NT2/D1 (cell line): ENCODE results near the gene TMEM170B.

ENCODE experiments used
- SUZ12 ChIP-seq: IDR thresholded peaks from 2 replicates; pipeline ENCODE4 v1.6.1; 2011; ENCODE audit not compliant: insufficient read length, insufficient read depth; ENCODE audit errors: extremely low read depth
- YY1 ChIP-seq: IDR thresholded peaks from 2 replicates; pipeline ENCODE4 v1.6.1; 2011; ENCODE audit not compliant: insufficient read length, insufficient read depth
- ZNF274 ChIP-seq: IDR thresholded peaks from 2 replicates; pipeline ENCODE4 v1.6.1; 2011; ENCODE audit warnings: mild to moderate bottlenecking, low read depth, low read length

DNA sequence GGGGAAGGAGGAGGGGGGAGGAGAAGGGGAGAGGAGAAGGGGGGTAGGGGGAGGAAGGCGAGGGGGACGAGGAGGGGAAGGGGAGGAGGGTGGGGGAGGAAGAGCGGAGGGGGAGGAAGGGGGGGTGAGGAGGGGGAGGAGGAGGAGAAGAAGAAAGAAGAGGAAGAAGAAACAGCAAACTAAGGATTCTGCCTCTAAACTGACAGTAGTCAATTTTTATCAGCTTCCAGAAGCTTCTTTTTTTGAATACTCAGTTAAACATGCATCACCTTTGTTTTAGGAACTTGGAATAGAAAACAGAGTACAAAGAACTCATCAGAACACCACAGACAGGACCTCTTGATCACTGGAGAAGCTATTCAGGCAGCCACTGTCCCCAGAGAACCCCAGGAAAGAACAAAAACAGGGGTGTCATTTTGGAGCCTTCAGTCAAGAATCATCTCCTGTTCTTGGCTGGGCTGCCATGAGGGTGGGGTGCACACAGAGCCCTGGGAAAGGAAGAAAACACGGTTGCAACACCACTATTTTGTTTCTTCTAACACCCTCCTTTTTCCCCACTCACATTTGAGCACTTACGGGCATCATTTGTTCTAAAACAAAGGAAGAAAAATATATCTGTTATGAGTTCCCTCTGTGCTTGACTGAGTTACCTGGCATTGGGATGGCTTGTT, 67.4 kb downstream of the TMEM170B start:
- no peak for TF ChIP-seq ZNF274
- no peak for TF ChIP-seq YY1
- TF ChIP-seq SUZ12: no peak
